ENCODE data around the gene IGFBP5. TPM values are rescaled to one million over a fixed set of nuclear protein-coding genes. Genes with fewer than 3 reads are reported as not detected.

IGFBP5 gene
- total and polyA plus RNA-seq, 2 of the 8 experiments (the other 6 are each of a cell fraction or from before 2014, with no cell fraction given): 2.2 to 2.5 TPM

DNA sequence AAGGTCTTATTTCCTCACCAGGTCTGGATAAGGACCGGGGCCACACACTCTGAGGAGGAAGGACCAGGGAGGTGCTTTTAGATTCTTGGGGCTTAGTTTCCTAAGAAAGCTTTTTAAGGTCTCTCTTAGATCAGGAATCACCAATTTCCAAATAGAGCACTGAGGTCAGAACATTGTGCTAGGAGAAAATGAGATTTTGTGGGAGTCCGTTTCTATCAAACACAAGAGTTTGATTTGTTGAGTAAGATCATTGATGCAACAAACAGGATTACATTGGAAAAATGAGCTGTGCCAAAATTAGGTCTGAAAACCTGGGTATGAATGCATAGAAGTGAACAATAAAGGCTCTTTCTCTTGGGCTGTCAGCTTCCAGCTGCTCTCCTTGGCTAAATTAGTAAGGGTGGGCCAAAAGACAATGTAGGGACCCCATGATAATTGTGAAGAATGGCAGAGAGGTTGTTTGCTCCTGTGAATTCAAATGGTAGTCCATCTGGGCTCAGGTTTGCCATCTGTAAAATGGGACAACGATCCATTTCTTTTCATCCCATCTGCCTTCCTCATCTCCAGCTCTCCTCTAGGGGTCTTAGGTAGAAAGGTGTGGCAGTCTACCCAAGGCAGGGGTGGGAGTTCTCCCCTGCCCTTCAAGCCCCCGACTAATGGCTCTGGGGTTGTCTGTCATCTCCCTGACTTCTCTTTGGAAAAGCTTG, 42.1 kb downstream of the IGFBP5 start:
- Histone ChIP-seq H3K18ac (ENCODE audit: extremely low read depth, low read length) (no peak overlapping the region), H2AFZ (ENCODE audit: low read length) (no peak overlapping the region), H2BK12ac (ENCODE audit: low read depth, low read length) (no peak overlapping the region), H3K56ac (replicated peaks; ENCODE audit: insufficient read length, low read depth, low read length) (no peak overlapping the region), H4K20me1 (replicated peaks in 1 of 2; ENCODE audit: control insufficient read depth in 1 of 2, insufficient read depth in 2 of 2, low read length in 2 of 2) (peaks cover 19 to 23% of the 10 kb centered on the region in 2 experiments), H4K5ac (ENCODE audit: insufficient read length, low read depth, low read length) (no peak overlapping the region), H3K79me2 (ENCODE audit: control insufficient read depth in 1 of 2, insufficient read depth in 2 of 2, low read length in 2 of 2) (peaks cover 6 to 93% of the 10 kb centered on the region in 2 experiments), H3K79me1 (ENCODE audit: low read depth, low read length) (peaks cover 23% of the 10 kb centered on the region), H2BK5ac (ENCODE audit: low read depth, low read length) (no peak overlapping the region), H3K36me3 (ENCODE audit: control insufficient read depth in 2 of 4, insufficient read depth in 4 of 4, low read length in 3 of 4) (peaks cover 3 to 7% (median 4%) of the 10 kb centered on the region in 4 experiments; a peak in 2 of 8 replicates), H3K9me3 (ENCODE audit: insufficient read depth in 2 of 2, low read depth in 1 of 2, low read length in 1 of 2) (no peaks in the 10 kb centered on the region), H3K9ac (replicated peaks in 1 of 4; ENCODE audit: extremely low read depth in 1 of 4, low read depth in 3 of 4, low read length in 3 of 4) (no peak overlapping the region), H2AK5ac (ENCODE audit: low read depth, low read length) (no peak overlapping the region), H2BK20ac (ENCODE audit: low read length) (no peak overlapping the region), H2BK120ac (replicated peaks; ENCODE audit: low read depth, low read length) (no peak overlapping the region), H2BK15ac (ENCODE audit: low read length) (no peak overlapping the region), H4K8ac (ENCODE audit: extremely low read depth, insufficient read depth, low read length) (no peak overlapping the region), H3K27me3 (replicated peaks in 1 of 4; ENCODE audit: control insufficient read depth in 3 of 4, extremely low read depth in 1 of 4, insufficient read depth in 3 of 4, low read length in 3 of 4) (no peaks in the 10 kb centered on the region), H3K4me2 (ENCODE audit: insufficient read depth in 1 of 2, low read depth in 2 of 2, low read length in 2 of 2) (no peak overlapping the region), H3K14ac (ENCODE audit: insufficient read length) (no peak overlapping the region), H3K4ac (replicated peaks; ENCODE audit: insufficient read length, low read depth, low read length) (no peak overlapping the region), H3K23me2 (ENCODE audit: low read depth, low read length) (no peaks in the 10 kb centered on the region), H4K91ac (replicated peaks; ENCODE audit: insufficient read length, low read length) (no peak overlapping the region), H3K4me3 (ENCODE audit: extremely low read depth in 1 of 4, insufficient read depth in 2 of 4, low read depth in 3 of 4, low read length in 4 of 4) (no peak overlapping the region), H3K23ac (ENCODE audit: insufficient read length) (no peak overlapping the region), H3K27ac (ENCODE audit: low read depth, low read length) (no peak overlapping the region), H3K4me1 (replicated peaks in 1 of 4; ENCODE audit: control insufficient read depth in 3 of 4, insufficient read depth in 4 of 4, low read length in 3 of 4) (peaks cover 2 to 13% (median 5%) of the 10 kb centered on the region in 4 experiments)
- POLR2A ChIA-PET (ENCODE audit: partially characterized antibody): interaction anchor here (0.6 to 1.8 kb wide), 6 partner anchors 9 to 152 kb away, joined by 3 to 7 read pairs (median 4); no protein-coding TSS in a partner anchor
- no peak for DNase-seq (ENCODE audit: low read depth in 1 of 2, low spot score in 2 of 2)
- CTCF ChIA-PET (ENCODE audit: partially characterized antibody): interaction anchor here (1.0 to 20.6 kb wide), 9 partner anchors 10 to 135 kb away, joined by 3 to 251 read pairs (median 3); no protein-coding TSS in a partner anchor
- 91% methylated on average over 4 of the region's 4 CpGs; no CpG with 5 or more reads in 1 of the 2 experiments for WGBS, 2 experiments (ENCODE audit: extremely low coverage in 1 of 2, insufficient coverage in 1 of 2, insufficient read length in 1 of 2, insufficient replicate concordance in 2 of 2, low coverage in 1 of 2, low lambda C conversion rate in 2 of 2, missing lambda C conversion rate in 1 of 2)
- FAIRE-seq: no peak
- no peak for TF ChIP-seq POLR2A (IDR thresholded peaks at IDR 0.05; ENCODE audit: control extremely low read depth in 1 of 2, low read depth in 2 of 2, low read length in 2 of 2)
- no peak for TF ChIP-seq CBX8 (IDR thresholded peaks at IDR 0.05; ENCODE audit: borderline replicate concordance, low read depth, low read length)
- TF ChIP-seq YY1 (IDR thresholded peaks at IDR 0.05; ENCODE audit: low read depth, low read length): no peak
- no peak for TF ChIP-seq NANOG (IDR thresholded peaks at IDR 0.05; ENCODE audit: insufficient read depth, low read depth, low read length, poor library complexity, severe bottlenecking)
- no peak for TF ChIP-seq TEAD4 (IDR thresholded peaks at IDR 0.05; ENCODE audit: low read depth, low read length)
- no peak for TF ChIP-seq TAF7 (optimal IDR thresholded peaks at IDR 0.05; ENCODE audit: borderline replicate concordance, low read depth, low read length)
- no peak for TF ChIP-seq SUZ12 (IDR thresholded peaks at IDR 0.05; ENCODE audit: low read length)
- no peak for TF ChIP-seq RBBP5 (IDR thresholded peaks at IDR 0.05; ENCODE audit: borderline replicate concordance, low read depth, low read length)
- no peak for TF ChIP-seq SP1 (IDR thresholded peaks at IDR 0.05; ENCODE audit: low read depth, low read length)
- no peak for TF ChIP-seq EP300 (IDR thresholded peaks at IDR 0.05; ENCODE audit: borderline replicate concordance in 1 of 2, low read depth in 2 of 2, low read length in 2 of 2)
- TF ChIP-seq, protein P1, sequence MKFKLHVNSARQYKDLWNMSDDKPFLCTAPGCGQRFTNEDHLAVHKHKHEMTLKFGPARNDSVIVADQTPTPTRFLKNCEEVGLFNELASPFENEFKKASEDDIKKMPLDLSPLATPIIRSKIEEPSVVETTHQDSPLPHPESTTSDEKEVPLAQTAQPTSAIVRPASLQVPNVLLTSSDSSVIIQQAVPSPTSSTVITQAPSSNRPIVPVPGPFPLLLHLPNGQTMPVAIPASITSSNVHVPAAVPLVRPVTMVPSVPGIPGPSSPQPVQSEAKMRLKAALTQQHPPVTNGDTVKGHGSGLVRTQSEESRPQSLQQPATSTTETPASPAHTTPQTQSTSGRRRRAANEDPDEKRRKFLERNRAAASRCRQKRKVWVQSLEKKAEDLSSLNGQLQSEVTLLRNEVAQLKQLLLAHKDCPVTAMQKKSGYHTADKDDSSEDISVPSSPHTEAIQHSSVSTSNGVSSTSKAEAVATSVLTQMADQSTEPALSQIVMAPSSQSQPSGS (IDR thresholded peaks at IDR 0.05; ENCODE audit: low read length): no peak

All from H1 (cell line).